ENCODE results near the gene KLF17. TPM values are rescaled to one million over a fixed set of nuclear protein-coding genes. Genes with fewer than 3 reads are reported as not detected.
"Not testable (repeated sequence)": the region's sequence is repeated elsewhere in the genome, so short reads cannot be mapped to it uniquely, and the experiment has no call there.

KLF17 gene
- total and polyA plus RNA-seq, 3 experiments from 2014 or later: not detected

DNA sequence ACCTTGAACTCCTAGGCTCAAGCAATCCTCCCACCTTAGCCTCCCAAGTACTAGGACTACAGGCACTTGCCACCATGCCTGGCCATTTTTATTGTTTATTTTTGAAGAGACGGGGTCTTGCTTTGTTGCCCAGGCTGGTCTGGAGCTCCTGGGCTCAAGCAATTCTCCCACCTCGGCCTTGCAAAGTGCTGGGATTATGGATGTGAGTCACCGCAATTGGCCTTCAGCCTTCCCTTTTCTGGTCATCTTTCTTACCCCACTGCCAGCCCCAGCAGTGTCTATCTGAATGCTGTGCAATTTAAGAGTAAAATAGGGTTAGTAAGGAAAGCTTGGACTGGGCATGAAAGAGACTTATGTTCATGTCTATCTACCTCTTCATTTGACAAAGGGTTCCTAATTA, 6.1 kb upstream of the KLF17 start:
- Histone ChIP-seq H3K27me3 (ENCODE audit: insufficient read depth, low read length, poor library complexity, severe bottlenecking) (no peaks in the 10 kb centered on the region), H3K27ac (ENCODE audit: low read depth, low read length) (no peak overlapping the region), H3K9me3 (ENCODE audit: low read length) (no peaks in the 10 kb centered on the region), H3K36me3 (ENCODE audit: insufficient read depth, low read length) (no peaks in the 10 kb centered on the region), H3K4me1 (ENCODE audit: insufficient read depth, low read length) (no peaks in the 10 kb centered on the region), H3K4me3 (ENCODE audit: low read length) (no peak overlapping the region)
- peaks cover 5 to 35% of the 10 kb centered on the region in 2 donors for H3K27me3 Mint-ChIP-seq
- CTCF ChIA-PET: no interaction called here
- H3K4me3 Mint-ChIP-seq: no peak overlapping the region
- no peak overlapping the region for H3K27ac Mint-ChIP-seq
- POLR2A ChIA-PET: no interaction called here
- no peak for DNase-seq
- H3K9me3 Mint-ChIP-seq: no peaks in the 10 kb centered on the region
- no peaks in the 10 kb centered on the region for H3K4me1 Mint-ChIP-seq
- no peaks in the 10 kb centered on the region for H3K36me3 Mint-ChIP-seq

DNA sequence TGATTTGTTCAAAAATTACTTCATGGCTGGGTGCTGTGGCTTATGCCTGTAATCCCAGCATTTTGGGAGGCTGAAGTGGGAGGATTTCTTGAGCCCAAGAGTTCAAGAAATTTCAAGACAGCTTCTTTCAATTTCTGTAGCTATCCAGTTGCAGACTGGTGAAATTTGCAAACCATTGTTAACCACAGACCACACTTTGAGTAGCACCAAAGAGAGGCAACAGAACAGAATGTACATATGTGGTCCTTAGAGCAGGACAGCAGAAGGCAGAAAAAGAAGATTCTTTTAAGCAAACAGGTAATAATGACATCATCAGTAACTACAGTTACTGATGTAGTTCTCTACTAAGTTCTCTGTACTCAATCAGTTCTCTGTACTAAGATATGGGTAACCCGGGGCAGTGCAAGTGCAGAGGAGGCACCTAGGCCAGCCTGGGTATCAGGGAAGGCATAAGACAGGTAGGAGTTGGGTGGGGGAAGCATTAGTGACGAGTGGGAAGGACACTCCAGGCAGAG, 5.5 kb upstream of the KLF17 start:
- Mint-ChIP-seq H3K27ac (no peak overlapping the region), H3K4me3 (no peak overlapping the region), H3K9me3 (no peaks in the 10 kb centered on the region), H3K36me3 (no peaks in the 10 kb centered on the region), H3K27me3 (peaks cover 5 to 29% of the 10 kb centered on the region in 2 donors), H3K4me1 (no peaks in the 10 kb centered on the region)
- Histone ChIP-seq H3K27me3 (ENCODE audit: insufficient read depth, low read length, poor library complexity, severe bottlenecking) (no peaks in the 10 kb centered on the region), H3K9me3 (ENCODE audit: low read length) (no peaks in the 10 kb centered on the region), H3K4me3 (ENCODE audit: low read length) (no peak overlapping the region), H3K27ac (ENCODE audit: low read depth, low read length) (no peak overlapping the region), H3K36me3 (ENCODE audit: insufficient read depth, low read length) (no peaks in the 10 kb centered on the region), H3K4me1 (ENCODE audit: insufficient read depth, low read length) (no peaks in the 10 kb centered on the region)
- POLR2A ChIA-PET: no interaction called here
- CTCF ChIA-PET: no interaction called here
- no peak for DNase-seq

DNA sequence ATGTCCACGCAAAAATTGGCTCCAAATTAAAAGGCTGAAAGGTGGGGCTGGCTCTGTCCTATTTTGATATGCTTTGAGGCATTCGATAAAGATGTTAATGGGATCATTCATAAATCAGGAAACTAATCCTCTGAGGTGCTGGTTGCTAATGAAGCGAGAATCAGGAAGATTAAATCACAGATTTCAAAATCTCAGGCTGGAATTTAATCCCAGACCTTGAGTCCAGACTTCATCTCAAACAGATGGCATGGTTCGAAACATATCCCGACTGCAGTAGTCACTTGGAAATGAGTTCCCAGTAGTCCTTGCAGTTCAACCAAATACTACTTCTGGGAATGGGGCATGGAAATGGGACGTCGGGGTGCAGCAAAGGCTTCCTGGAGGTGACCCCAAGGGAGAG, 4.5 kb upstream of the KLF17 start:
- H3K27me3 Mint-ChIP-seq: peaks cover 5 to 22% of the 10 kb centered on the region in 2 donors
- no peak overlapping the region for H3K27ac Mint-ChIP-seq
- DNase-seq: no peak
- H3K4me1 Mint-ChIP-seq: no peaks in the 10 kb centered on the region
- H3K36me3 Mint-ChIP-seq: no peaks in the 10 kb centered on the region
- H3K4me3 Mint-ChIP-seq: no peak overlapping the region
- ChIA-PET POLR2A (no interaction called here), CTCF (no interaction called here)
- no peak overlapping the region for H3K4me3 ChIP-seq (ENCODE audit: low read length)
- no peaks in the 10 kb centered on the region for H3K4me1 ChIP-seq (ENCODE audit: insufficient read depth, low read length)
- no peaks in the 10 kb centered on the region for H3K9me3 ChIP-seq (ENCODE audit: low read length)
- H3K9me3 Mint-ChIP-seq: no peaks in the 10 kb centered on the region
- H3K27ac ChIP-seq (ENCODE audit: low read depth, low read length): no peak overlapping the region
- no peaks in the 10 kb centered on the region for H3K27me3 ChIP-seq (ENCODE audit: insufficient read depth, low read length, poor library complexity, severe bottlenecking)
- H3K36me3 ChIP-seq (ENCODE audit: insufficient read depth, low read length): no peaks in the 10 kb centered on the region

DNA sequence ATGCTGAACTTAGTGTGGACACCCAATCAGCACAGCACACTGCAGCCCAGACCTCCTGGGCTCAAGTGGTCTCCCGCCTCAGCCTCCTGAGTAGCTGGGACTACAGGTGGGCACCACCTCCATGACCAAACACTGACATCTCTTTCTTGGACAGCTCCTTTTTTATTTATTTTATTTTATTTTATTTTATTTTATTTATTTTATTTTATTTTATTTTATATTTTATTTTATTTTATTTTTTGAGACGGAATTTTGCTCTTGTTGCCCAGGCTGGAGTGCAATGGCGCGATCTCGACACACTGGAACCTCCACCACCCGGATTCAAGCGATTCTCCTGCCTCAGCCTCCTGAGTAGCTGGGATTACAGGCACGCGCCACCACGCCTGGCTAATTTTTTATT, 1.3 kb upstream of the KLF17 start:
- H3K27me3 ChIP-seq (ENCODE audit: insufficient read depth, low read length, poor library complexity, severe bottlenecking); POLR2A ChIA-PET; H3K4me3 ChIP-seq (ENCODE audit: low read length); H3K9me3 ChIP-seq (ENCODE audit: low read length); H3K27ac ChIP-seq (ENCODE audit: low read depth, low read length); DNase-seq; CTCF ChIA-PET; H3K9me3 Mint-ChIP-seq; H3K36me3 ChIP-seq (ENCODE audit: insufficient read depth, low read length); H3K4me1 ChIP-seq (ENCODE audit: insufficient read depth, low read length); H3K27ac Mint-ChIP-seq; H3K36me3 Mint-ChIP-seq; H3K4me3 Mint-ChIP-seq; H3K4me1 Mint-ChIP-seq: not testable (repeated sequence)
- peaks cover 5 to 29% of the 10 kb centered on the region in 2 donors for H3K27me3 Mint-ChIP-seq

DNA sequence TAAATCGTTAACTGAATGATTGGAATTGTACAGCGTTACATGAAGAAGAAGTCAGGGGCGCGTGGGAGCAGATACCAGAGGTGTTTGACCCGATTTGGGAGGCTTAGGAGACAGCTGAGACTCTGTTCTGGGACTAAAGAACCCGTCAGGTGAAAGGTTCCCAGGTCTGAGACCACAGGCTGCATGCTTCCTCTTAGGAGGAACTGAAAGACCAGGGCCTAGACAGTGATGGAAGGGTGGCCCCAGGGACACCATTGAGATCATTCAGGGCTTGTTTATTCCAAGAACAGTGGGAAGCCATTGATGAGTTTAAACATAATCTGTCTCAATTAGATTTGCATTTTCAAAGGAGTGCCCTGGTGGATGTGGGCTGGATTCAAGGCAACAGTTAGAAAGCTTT, 904 bp downstream of the KLF17 start:
- Mint-ChIP-seq H3K9me3 (no peaks in the 10 kb centered on the region), H3K4me3 (no peak overlapping the region), H3K36me3 (no peaks in the 10 kb centered on the region), H3K4me1 (no peaks in the 10 kb centered on the region), H3K27ac (no peak overlapping the region), H3K27me3 (peaks cover 0 to 18% of the 10 kb centered on the region in 2 donors)
- H3K27me3 ChIP-seq (ENCODE audit: insufficient read depth, low read length, poor library complexity, severe bottlenecking): no peaks in the 10 kb centered on the region
- ChIA-PET POLR2A (no interaction called here), CTCF (no interaction called here)
- no peak overlapping the region for H3K27ac ChIP-seq (ENCODE audit: low read depth, low read length)
- H3K36me3 ChIP-seq (ENCODE audit: insufficient read depth, low read length): no peaks in the 10 kb centered on the region
- H3K4me1 ChIP-seq (ENCODE audit: insufficient read depth, low read length): no peaks in the 10 kb centered on the region
- H3K9me3 ChIP-seq (ENCODE audit: low read length): no peaks in the 10 kb centered on the region
- DNase-seq: no peak
- H3K4me3 ChIP-seq (ENCODE audit: low read length): no peak overlapping the region

DNA sequence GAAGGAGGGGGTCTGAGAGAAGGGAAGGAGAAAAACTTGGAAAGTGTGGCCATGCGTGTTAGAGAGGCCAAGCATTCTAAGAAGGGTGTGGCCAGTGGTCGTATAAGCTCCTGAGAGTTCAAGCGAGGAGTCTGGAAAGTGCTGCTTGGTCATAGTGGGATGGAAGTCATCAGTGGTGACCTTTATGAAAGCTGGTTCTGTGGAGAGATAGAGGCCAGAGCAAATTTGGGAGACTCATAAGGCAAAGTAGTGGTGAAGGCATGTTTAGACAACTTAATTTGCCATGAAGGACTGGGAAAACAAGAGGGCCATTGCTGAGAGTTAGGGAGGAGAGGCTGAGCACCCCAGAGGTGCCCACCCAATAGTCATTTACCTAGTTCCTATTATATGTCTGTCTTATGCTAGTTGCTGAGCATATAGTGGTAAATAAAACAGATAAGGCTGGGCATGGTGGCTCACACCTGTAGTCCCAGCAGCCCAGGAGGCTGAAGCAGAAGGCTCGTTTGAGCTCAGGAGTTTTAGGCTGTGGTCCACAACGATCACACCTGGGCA, 1.9 kb downstream of the KLF17 start:
- no peak overlapping the region for H3K4me3 ChIP-seq (ENCODE audit: low read length)
- POLR2A ChIA-PET: no interaction called here
- H3K9me3 ChIP-seq (ENCODE audit: low read length): no peaks in the 10 kb centered on the region
- H3K27me3 ChIP-seq (ENCODE audit: insufficient read depth, low read length, poor library complexity, severe bottlenecking): no peaks in the 10 kb centered on the region
- CTCF ChIA-PET: no interaction called here
- H3K36me3 ChIP-seq (ENCODE audit: insufficient read depth, low read length): no peaks in the 10 kb centered on the region
- Mint-ChIP-seq H3K4me1 (no peaks in the 10 kb centered on the region), H3K36me3 (no peaks in the 10 kb centered on the region), H3K27ac (no peak overlapping the region), H3K27me3 (peaks cover 0 to 18% of the 10 kb centered on the region in 2 donors), H3K9me3 (no peaks in the 10 kb centered on the region), H3K4me3 (no peak overlapping the region)
- no peak for DNase-seq
- H3K27ac ChIP-seq (ENCODE audit: low read depth, low read length): no peak overlapping the region
- no peaks in the 10 kb centered on the region for H3K4me1 ChIP-seq (ENCODE audit: insufficient read depth, low read length)

DNA sequence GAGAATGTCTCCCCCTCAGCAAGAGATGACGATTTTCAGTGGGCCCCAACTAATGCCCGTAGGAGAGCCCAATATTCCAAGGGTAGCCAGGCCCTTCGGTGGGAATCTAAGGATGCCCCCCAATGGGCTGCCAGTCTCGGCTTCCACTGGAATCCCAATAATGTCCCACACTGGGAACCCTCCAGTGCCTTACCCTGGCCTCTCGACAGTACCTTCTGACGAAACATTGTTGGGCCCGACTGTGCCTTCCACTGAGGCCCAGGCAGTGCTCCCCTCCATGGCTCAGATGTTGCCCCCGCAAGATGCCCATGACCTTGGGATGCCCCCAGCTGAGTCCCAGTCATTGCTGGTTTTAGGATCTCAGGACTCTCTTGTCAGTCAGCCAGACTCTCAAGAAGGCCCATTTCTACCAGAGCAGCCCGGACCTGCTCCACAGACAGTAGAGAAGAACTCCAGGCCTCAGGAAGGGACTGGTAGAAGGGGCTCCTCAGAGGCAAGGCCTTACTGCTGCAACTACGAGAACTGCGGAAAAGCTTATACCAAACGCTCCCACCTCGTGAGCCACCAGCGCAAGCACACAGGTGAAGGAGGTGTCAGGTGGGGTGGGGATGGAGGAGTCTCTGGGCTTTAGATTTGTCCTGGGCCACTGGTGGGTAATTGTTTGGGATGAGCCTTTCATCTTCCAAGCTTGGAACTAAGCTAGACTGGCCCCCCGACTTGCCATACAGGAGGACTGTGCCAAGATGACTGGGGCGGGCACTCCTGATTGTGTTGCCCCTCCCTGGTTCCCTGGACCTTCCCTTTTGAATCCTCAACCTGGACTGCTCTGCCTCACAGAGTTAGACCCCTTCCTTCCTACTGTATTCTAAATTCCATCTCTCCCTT, 11.2 kb downstream of the KLF17 start:
- peaks cover 3% of the 10 kb centered on the region for H3K27me3 ChIP-seq (ENCODE audit: insufficient read depth, low read length, poor library complexity, severe bottlenecking)
- no peaks in the 10 kb centered on the region for H3K9me3 Mint-ChIP-seq
- CTCF ChIA-PET: no interaction called here
- H3K4me1 Mint-ChIP-seq: no peaks in the 10 kb centered on the region
- no peaks in the 10 kb centered on the region for H3K9me3 ChIP-seq (ENCODE audit: low read length)
- no peak overlapping the region for H3K4me3 ChIP-seq (ENCODE audit: low read length)
- no peak overlapping the region for H3K27ac Mint-ChIP-seq
- no peaks in the 10 kb centered on the region for H3K36me3 ChIP-seq (ENCODE audit: insufficient read depth, low read length)
- H3K27me3 Mint-ChIP-seq: peaks cover 20 to 53% of the 10 kb centered on the region in 2 donors
- H3K4me1 ChIP-seq (ENCODE audit: insufficient read depth, low read length): no peaks in the 10 kb centered on the region
- H3K36me3 Mint-ChIP-seq: no peaks in the 10 kb centered on the region
- no peak overlapping the region for H3K4me3 Mint-ChIP-seq
- no peak for DNase-seq
- POLR2A ChIA-PET: no interaction called here
- H3K27ac ChIP-seq (ENCODE audit: low read depth, low read length): no peak overlapping the region

DNA sequence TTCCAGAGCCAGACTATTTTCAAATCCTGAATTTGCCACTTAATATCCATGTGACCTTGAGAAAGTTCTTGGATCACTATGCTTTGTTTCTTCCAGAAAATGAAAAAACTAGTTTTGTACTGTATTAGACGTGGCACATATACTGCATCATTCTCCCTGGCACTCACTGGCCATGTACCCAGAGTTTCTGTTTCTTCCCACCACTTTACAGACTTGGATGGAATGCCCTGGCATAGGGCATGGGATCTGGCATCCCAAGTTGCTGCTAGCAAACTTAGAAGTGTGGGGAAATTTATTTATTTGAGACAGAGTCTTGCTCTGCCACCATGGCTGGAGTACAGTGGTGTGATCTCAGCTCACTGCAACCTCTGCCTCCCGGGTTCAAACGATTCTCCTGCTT, 12.8 kb downstream of the KLF17 start:
- Mint-ChIP-seq H3K4me3 (no peak overlapping the region), H3K27ac (no peak overlapping the region), H3K4me1 (no peaks in the 10 kb centered on the region), H3K9me3 (no peaks in the 10 kb centered on the region), H3K27me3 (peaks cover 19 to 54% of the 10 kb centered on the region in 2 donors), H3K36me3 (no peaks in the 10 kb centered on the region)
- no peak overlapping the region for H3K27ac ChIP-seq (ENCODE audit: low read depth, low read length)
- no peaks in the 10 kb centered on the region for H3K9me3 ChIP-seq (ENCODE audit: low read length)
- DNase-seq: no peak
- H3K4me1 ChIP-seq (ENCODE audit: insufficient read depth, low read length): no peaks in the 10 kb centered on the region
- CTCF ChIA-PET: no interaction called here
- no peaks in the 10 kb centered on the region for H3K36me3 ChIP-seq (ENCODE audit: insufficient read depth, low read length)
- no peak overlapping the region for H3K4me3 ChIP-seq (ENCODE audit: low read length)
- POLR2A ChIA-PET: no interaction called here
- H3K27me3 ChIP-seq (ENCODE audit: insufficient read depth, low read length, poor library complexity, severe bottlenecking): peaks cover 3% of the 10 kb centered on the region
